Liver (tissue), 3 donors: ENCODE results near the gene FOXR1.

ENCODE experiments used
- EGR1 ChIP-seq, 2 donors: IDR thresholded peaks; 2 replicates each; pipeline ENCODE4 v1.6.1; 2016 to 2018; ENCODE audit warnings: antibody characterized with exemption in 2 of 2, low read depth in 2 of 2
- GABPA ChIP-seq, 2 donors: IDR thresholded peaks in 1 of 2; conservative IDR thresholded peaks in 1 of 2; 2 replicates each; pipeline ENCODE4 v1.6.1; 2016; ENCODE audit warnings: antibody characterized with exemption in 2 of 2, mild to moderate bottlenecking in 1 of 2, moderate library complexity in 1 of 2
- HNF4A ChIP-seq, 2 donors: conservative IDR thresholded peaks; 2 replicates each; pipeline ENCODE4 v1.6.1; 2016; ENCODE audit warnings: antibody characterized with exemption in 2 of 2, mild to moderate bottlenecking in 2 of 2
- MAX ChIP-seq: IDR thresholded peaks from 2 replicates; pipeline ENCODE4 v1.6.1; 2016; ENCODE audit warnings: antibody characterized with exemption
- TAF1 ChIP-seq: conservative IDR thresholded peaks from 2 replicates; pipeline ENCODE4 v1.6.1; 2016; ENCODE audit warnings: antibody characterized with exemption, mild to moderate bottlenecking
- YY1 ChIP-seq: IDR thresholded peaks from 2 replicates; pipeline ENCODE4 v1.6.1; 2016; ENCODE audit warnings: antibody characterized with exemption, mild to moderate bottlenecking
- TF ChIP-seq, protein P1 (sequence below): fragments of 150-350 bp; IDR thresholded peaks from 2 replicates; pipeline ENCODE4 v1.5.1; 2017; ENCODE audit warnings: improper control_type of control experiment, low read depth, low read length; ENCODE audit not compliant: missing input control
- donor health status: healthy.
- donor health status: healthy.

- TF ChIP-seq, protein P1, sequence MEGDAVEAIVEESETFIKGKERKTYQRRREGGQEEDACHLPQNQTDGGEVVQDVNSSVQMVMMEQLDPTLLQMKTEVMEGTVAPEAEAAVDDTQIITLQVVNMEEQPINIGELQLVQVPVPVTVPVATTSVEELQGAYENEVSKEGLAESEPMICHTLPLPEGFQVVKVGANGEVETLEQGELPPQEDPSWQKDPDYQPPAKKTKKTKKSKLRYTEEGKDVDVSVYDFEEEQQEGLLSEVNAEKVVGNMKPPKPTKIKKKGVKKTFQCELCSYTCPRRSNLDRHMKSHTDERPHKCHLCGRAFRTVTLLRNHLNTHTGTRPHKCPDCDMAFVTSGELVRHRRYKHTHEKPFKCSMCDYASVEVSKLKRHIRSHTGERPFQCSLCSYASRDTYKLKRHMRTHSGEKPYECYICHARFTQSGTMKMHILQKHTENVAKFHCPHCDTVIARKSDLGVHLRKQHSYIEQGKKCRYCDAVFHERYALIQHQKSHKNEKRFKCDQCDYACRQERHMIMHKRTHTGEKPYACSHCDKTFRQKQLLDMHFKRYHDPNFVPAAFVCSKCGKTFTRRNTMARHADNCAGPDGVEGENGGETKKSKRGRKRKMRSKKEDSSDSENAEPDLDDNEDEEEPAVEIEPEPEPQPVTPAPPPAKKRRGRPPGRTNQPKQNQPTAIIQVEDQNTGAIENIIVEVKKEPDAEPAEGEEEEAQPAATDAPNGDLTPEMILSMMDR = no peak
- TF ChIP-seq HNF4A (conservative IDR thresholded peaks at IDR 0.05) (no peak), TAF1 (no peak), YY1 (no peak), EGR1 (IDR thresholded peaks at IDR 0.05; ENCODE audit: low read depth in 2 of 2) (no peak), GABPA (IDR thresholded peaks at IDR 0.05 in 1 of 2, conservative IDR thresholded peaks at IDR 0.05 in 1 of 2) (no peak), MAX (no peak)
Measured at GRCh38 chr11:118939404-118939915, 32.1 kb upstream of the FOXR1 start.
